ENCODE measurements around the gene DAGLA.

Gene DAGLA

GRCh38 chr11:61679893-61680621, at the start of gene DAGLA:
TSS of gene DAGLA (plus strand) at chr11:61680391. CDS start at chr11:61720156, 39,765 bp downstream.
- Histone ChIP-seq H3K36me3 (ENCODE audit: insufficient read depth, low read length) (no peaks in the 10 kb centered on the region), H3K79me2 (ENCODE audit: insufficient read depth, low read length) (no peaks in the 10 kb centered on the region), H3K4me1 (ENCODE audit: insufficient read depth, low read length, severe bottlenecking) (no peaks in the 10 kb centered on the region), H3K27me3 (ENCODE audit: insufficient read depth, low read length) (no peaks in the 10 kb centered on the region), H3K9me2 (ENCODE audit: low read depth, low read length) (no peaks in the 10 kb centered on the region), H3K4me3 (ENCODE audit: low read depth, low read length, poor library complexity, severe bottlenecking) (no peak within 1 kb of the TSS), H3K9me3 (ENCODE audit: low read length) (no peaks in the 10 kb centered on the region), H3K9ac (ENCODE audit: low read length) (no peak within 1 kb of the TSS), H2AFZ (ENCODE audit: low read length) (no peak within 1 kb of the TSS), H3F3A (ENCODE audit: insufficient read depth, low read length) (no peaks in the 10 kb centered on the region), H3K4me2 (ENCODE audit: low read length) (no peak within 1 kb of the TSS), H3K27ac (ENCODE audit: low read depth, low read length, poor library complexity, severe bottlenecking) (no peak within 1 kb of the TSS), H4K20me1 (ENCODE audit: insufficient read depth, low read length) (no peaks in the 10 kb centered on the region)
- no peak for TF ChIP-seq EZH2 (IDR thresholded peaks at IDR 0.05; ENCODE audit: borderline replicate concordance, low read length)
- peak; percentile 52 for TF ChIP-seq CTCF (IDR thresholded peaks at IDR 0.05; ENCODE audit: low read length)

GRCh38 chr11:61632096-61632495, 48.1 kb upstream of the DAGLA start:
- no peaks in the 10 kb centered on the region for H3K9me3 ChIP-seq (ENCODE audit: low read length)
- H3K27ac ChIP-seq (ENCODE audit: low read depth, low read length, poor library complexity, severe bottlenecking) = no peak overlapping the region
- H3K9ac ChIP-seq (ENCODE audit: low read length) = no peak overlapping the region
- no peaks in the 10 kb centered on the region for H4K20me1 ChIP-seq (ENCODE audit: insufficient read depth, low read length)
- no peaks in the 10 kb centered on the region for H3K36me3 ChIP-seq (ENCODE audit: insufficient read depth, low read length)
- H3K27me3 ChIP-seq (ENCODE audit: insufficient read depth, low read length) = no peaks in the 10 kb centered on the region
- no peaks in the 10 kb centered on the region for H3F3A ChIP-seq (ENCODE audit: insufficient read depth, low read length)
- no peaks in the 10 kb centered on the region for H3K9me2 ChIP-seq (ENCODE audit: low read depth, low read length)
- TF ChIP-seq CTCF (IDR thresholded peaks at IDR 0.05; ENCODE audit: low read length) = no peak
- TF ChIP-seq EZH2 (IDR thresholded peaks at IDR 0.05; ENCODE audit: borderline replicate concordance, low read length) = no peak
- H3K4me1 ChIP-seq (ENCODE audit: insufficient read depth, low read length, severe bottlenecking) = no peaks in the 10 kb centered on the region
- H3K4me2 ChIP-seq (ENCODE audit: low read length) = no peak overlapping the region
- no peak overlapping the region for H3K4me3 ChIP-seq (ENCODE audit: low read depth, low read length, poor library complexity, severe bottlenecking)
- H2AFZ ChIP-seq (ENCODE audit: low read length) = no peak overlapping the region
- no peaks in the 10 kb centered on the region for H3K79me2 ChIP-seq (ENCODE audit: insufficient read depth, low read length)

- no peaks in the 10 kb centered on the region for H3K4me1 ChIP-seq (ENCODE audit: insufficient read depth, low read length, severe bottlenecking)
- H2AFZ ChIP-seq (ENCODE audit: low read length) = no peak overlapping the region
- H3K9me3 ChIP-seq (ENCODE audit: low read length) = no peaks in the 10 kb centered on the region
- H3K4me2 ChIP-seq (ENCODE audit: low read length) = no peak overlapping the region
- H3K27ac ChIP-seq (ENCODE audit: low read depth, low read length, poor library complexity, severe bottlenecking) = no peak overlapping the region
- no peaks in the 10 kb centered on the region for H4K20me1 ChIP-seq (ENCODE audit: insufficient read depth, low read length)
- no peaks in the 10 kb centered on the region for H3K79me2 ChIP-seq (ENCODE audit: insufficient read depth, low read length)
- H3K4me3 ChIP-seq (ENCODE audit: low read depth, low read length, poor library complexity, severe bottlenecking) = no peak overlapping the region
- no peaks in the 10 kb centered on the region for H3K36me3 ChIP-seq (ENCODE audit: insufficient read depth, low read length)
- no peaks in the 10 kb centered on the region for H3K27me3 ChIP-seq (ENCODE audit: insufficient read depth, low read length)
- no peaks in the 10 kb centered on the region for H3F3A ChIP-seq (ENCODE audit: insufficient read depth, low read length)
- no peak for TF ChIP-seq EZH2 (IDR thresholded peaks at IDR 0.05; ENCODE audit: borderline replicate concordance, low read length)
- TF ChIP-seq CTCF (IDR thresholded peaks at IDR 0.05; ENCODE audit: low read length) = no peak
- H3K9me2 ChIP-seq (ENCODE audit: low read depth, low read length) = no peaks in the 10 kb centered on the region
- H3K9ac ChIP-seq (ENCODE audit: low read length) = no peak overlapping the region
Observed at GRCh38 chr11:61635304-61635703, 44.9 kb upstream of the DAGLA start.

Data from OCI-LY1 (cell line).